ENCODE results near the gene COBLL1.

Gene COBLL1

GRCh38 chr2:164754157-164755093 is 87.2 kb downstream of the COBLL1 start:
- no peak for DNase-seq

GRCh38 chr2:164752956-164753355 is 88.7 kb downstream of the COBLL1 start:
- no peak for DNase-seq

GRCh38 chr2:164747783-164748433 is 93.7 kb downstream of the COBLL1 start:
- no peak for DNase-seq

- DNase-seq = no peak
Observed at GRCh38 chr2:164747140-164747539, 94.5 kb downstream of the COBLL1 start.

GRCh38 chr2:164746713-164747112 is 94.9 kb downstream of the COBLL1 start:
- DNase-seq = no peak

GRCh38 chr2:164745012-164745797 is 96.4 kb downstream of the COBLL1 start:
- no peak for DNase-seq

GRCh38 chr2:164742738-164743317 is 98.8 kb downstream of the COBLL1 start:
- no peak for DNase-seq

- DNase-seq = no peak
Observed at GRCh38 chr2:164739966-164740365, 101.7 kb downstream of the COBLL1 start.

- DNase-seq = no peak
Observed at GRCh38 chr2:164737612-164738081, 104.0 kb downstream of the COBLL1 start.

- no peak for DNase-seq
Observed at GRCh38 chr2:164735309-164735919, 106.2 kb downstream of the COBLL1 start.

GRCh38 chr2:164734196-164734595 is 107.4 kb downstream of the COBLL1 start:
- DNase-seq = no peak

- DNase-seq = no peak
Observed at GRCh38 chr2:164725542-164725941, 116.1 kb downstream of the COBLL1 start.

GRCh38 chr2:164722616-164723338 is 118.8 kb downstream of the COBLL1 start:
- no peak for DNase-seq

GRCh38 chr2:164721430-164721829 is 120.2 kb downstream of the COBLL1 start:
- DNase-seq = no peak

GRCh38 chr2:164719996-164720941 is 121.4 kb downstream of the COBLL1 start:
- no peak for DNase-seq

GRCh38 chr2:164717000-164717803 is 124.4 kb downstream of the COBLL1 start:
- no peak for DNase-seq

- DNase-seq = no peak
Observed at GRCh38 chr2:164714471-164714870, 127.2 kb downstream of the COBLL1 start.

GRCh38 chr2:164711766-164712138 is 129.9 kb downstream of the COBLL1 start:
- DNase-seq = no peak
